GM18520 (cell line): ENCODE measurements around the gene CAMK2A.
"Not testable (repeated sequence)": the region's sequence is repeated elsewhere in the genome, so short reads cannot be mapped to it uniquely, and the experiment has no call there.

Source experiments
- ATAC-seq: cut with Tn5 transposase; IDR thresholded peaks from one replicate; pipeline ENCODE4 v1.9.1; 2021; ENCODE audit not compliant: unreplicated experiment

Gene CAMK2A

DNA sequence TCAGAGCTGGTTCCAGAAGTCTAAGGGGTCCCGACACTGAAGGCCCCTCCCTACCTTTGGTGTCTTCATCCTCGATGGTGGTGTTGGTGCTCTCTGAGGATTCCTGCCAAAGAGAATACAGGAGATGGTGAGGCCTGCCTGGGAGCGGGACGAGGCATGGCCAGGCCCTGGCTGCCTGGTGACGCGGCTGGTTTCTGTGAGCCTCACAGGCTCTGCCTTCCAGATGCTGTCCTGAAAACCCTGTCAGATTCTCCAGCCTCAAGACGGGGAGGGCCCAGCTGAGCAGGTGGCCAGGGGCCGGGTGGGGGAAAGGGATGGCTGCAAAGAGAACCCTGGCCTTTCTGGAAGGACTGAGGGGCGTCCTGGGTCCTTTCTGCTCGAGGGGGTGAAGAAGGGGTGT lies 50.9 kb downstream of the CAMK2A start:
- no peak for ATAC-seq

DNA sequence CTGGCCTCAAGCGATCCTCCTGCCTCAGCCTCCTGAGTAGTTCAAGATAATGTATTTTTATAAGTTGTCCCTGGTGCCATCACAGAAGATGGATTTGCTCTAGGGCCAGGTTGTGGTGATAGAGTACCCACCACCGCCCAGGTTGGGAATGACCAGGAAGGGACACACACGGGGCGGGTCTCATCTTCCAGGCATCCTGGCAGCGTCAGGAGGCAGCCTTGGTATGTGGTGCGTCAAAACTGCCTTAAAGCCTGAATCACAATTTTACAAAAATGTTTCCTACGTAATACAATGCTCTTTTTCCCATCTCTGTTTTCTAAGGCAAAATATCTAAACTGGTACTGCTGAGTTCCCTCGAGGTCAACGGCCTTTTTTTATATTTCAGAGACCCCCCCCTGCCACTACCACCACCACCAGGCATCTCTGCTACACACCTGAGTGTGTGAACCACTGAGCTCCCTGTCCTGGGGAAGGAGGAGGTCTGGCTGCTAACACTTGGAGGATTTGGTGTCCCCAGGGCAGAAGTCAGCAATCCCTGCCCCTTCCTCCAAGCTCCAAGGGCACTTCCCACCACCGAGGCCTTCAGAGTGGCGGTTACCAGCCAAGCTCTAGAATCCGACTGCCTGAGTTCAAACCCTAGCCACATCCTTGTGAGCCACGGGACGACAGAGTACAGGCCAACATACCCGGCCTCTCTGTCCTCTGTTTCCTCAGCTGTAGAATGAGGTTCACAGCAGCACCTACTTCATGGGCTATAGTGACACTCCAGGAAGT lies 52.4 kb downstream of the CAMK2A start:
- no peak for ATAC-seq

DNA sequence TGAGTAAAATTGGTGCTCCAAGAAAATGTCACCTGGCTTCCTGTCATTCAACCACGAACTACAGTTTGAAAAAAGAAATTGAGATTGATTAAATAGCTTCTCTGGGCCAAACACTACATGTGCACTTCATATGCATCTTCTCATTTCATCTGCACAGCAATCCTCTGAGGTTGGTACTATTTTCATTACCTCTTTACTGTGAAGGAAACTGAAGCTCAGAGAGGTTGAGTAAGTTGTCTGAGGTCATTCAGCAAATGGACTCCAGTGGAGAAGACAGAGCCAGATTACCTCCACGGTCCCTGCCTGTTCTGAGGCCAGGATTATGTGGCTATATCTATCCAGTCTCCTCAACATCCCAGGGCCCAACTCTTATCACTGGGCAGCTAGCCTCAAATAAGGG lies 53.3 kb downstream of the CAMK2A start:
- no peak for ATAC-seq

DNA sequence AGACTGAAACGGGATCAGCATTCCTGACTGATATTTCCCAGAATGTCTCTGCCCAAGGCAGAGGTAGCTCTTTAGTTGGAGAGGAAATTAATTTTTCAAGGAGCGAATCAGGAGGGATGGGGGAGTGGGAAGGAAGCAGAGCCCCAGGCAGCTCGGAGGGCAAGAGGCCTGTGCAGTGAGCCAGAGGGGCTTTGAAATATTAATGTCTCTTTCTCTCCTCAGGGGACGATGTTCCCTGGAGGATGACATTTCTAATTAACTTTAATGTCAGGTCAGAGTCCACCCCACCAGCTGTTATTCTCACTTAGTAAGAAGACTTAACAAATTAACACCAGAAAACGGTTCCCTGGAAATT lies 54.1 kb downstream of the CAMK2A start:
- ATAC-seq, result no peak

DNA sequence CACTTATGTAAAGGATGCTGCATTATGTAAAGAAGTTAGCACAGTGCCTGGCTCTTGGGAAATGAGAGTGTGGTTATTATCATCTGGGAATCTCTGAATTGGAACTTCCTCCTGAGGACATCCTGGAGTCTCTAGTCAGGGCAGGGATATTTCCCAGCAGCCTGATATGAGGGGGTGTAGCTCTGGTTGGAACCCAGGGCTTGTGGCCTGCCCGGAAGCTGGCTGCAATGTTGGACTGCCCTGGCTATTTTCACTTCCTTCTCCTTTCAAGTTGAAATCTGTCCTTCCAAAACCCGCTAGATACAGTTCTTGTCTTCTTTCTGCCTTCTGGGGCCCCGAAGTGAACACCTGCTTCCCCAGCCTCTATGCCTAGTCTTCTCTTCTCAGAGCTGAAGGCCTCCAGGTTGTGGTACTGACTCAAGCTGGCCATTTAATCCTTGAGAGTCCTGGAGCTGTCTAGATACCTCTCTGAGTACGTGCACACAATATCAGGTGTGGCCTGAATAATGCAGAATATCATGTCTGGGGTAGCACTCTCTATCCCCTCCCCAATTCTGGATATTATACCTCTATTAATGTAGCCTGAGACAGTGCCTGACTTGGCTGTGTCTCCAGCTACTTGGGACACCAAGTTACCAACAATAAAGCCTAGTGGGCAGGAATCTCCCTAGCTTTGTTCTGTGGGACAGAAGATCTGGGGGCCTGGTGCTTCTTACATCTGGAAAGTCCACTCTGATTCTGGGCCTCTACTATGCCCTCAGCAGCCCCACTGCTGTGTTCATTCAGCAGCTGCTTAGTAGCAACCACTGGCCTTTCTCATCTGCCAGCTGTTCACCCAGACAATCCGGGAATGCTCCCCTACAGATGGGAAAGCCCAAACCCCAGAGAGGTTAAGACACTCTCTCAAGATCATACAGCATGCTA lies 54.7 kb downstream of the CAMK2A start:
- ATAC-seq, result no peak

DNA sequence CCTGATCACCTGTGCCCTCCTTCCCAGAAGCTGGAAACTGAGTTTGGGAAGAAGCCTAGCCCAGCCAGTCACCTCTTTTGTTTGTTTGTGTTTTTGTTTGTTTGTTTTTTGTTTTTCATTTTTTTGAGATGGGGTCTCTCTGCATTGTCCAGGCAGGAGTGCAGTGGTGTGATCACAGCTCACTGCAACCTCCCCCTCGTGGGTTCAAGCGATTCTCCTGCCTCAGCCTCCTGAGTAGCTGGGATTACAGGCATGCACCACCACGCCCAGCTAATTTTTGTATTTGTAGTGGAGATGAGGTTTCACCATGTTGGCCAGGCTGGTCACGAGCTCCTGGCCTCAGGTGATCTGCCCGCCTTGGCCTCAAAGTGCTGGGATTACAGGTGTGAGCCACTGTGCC lies 55.9 kb downstream of the CAMK2A start:
- not testable (repeated sequence) for ATAC-seq

DNA sequence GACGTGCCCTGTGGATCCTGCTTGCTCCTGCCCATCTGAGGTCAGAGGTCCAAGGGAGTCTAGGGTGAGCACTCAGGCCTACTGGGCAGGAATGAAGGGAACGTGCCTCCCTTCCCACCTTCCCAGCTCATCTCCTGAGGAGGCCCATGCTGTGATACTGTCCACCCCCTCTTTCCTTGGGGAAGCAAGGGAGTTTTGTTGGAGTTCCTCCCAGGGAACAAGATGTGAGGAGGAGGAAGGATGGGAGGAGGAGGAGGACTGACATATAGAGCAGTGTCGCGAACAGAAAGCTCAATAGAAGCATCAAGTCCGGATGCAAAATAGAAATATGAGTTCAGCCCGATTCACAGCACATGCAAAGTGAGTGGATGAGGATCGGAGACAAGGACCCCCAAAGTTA lies 58.7 kb downstream of the CAMK2A start:
- ATAC-seq, result no peak

DNA sequence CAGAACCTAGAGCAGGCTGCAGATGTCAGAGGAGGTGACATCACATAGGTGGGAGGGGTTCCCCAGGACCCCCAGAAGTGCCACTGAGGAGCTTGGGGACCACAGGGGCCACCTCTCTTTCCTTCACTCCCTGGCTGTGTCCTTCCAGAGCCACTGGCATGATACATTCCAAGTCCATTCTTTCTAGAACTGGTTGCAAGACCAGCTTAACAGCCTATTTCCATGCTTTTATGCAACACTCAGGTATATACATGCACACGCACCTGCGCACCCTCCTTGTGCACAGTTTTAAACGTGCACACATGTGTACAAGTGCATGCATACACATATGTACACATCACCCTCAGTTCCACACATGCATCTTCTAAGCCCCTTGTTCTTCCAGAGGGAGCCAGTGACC lies 60.0 kb downstream of the CAMK2A start:
- no peak for ATAC-seq

DNA sequence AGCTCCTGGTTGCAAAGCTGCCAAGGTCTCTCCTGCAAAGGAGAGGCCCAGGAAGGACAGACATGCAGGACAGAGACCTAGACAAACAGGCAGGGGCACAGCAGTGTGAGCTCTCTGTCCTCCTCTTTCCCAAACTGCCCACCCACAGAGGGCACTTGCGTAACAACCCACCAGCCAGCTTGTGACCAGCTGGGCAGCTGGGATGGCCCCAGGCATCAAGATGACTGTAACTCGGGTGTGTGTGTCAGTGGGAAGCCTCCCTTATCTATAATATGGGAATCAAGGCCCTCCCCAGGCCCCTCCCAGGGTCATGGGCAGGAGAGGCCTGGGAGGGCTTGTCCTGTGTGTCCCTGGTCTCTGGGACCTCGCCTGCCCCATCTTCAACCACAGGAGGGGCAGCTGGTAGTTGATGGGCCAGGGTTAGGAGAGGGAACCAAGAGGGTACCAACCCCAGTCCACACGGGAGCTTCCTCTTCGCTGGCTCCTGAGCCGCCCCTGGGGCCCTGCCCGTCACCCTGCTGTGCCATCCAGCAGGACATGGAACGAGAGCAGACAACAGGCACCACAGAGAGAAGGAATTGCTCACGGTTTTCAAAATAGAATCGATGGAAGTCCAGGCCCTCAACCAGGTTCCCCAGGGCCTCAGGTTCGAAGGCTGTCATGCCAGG lies 61.8 kb downstream of the CAMK2A start:
- ATAC-seq, result no peak

DNA sequence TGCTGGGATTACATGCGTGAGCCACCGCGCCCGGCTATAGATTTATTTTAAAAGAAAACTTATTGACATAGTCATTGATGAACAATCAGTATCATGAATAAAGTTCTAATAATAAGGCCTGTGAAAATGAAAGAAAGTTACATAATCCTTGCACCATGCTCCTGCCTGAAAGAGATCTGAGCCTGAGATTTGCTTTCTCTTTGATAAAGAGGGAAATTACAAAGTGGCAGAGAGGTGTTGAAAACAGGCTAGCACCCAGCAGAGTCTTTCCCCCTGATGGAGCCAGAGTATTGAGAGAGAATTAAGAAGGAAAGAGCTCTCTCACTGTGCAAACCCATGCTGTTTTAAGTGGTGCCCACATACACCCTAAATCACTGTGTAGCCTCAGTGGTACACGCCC lies 62.5 kb downstream of the CAMK2A start:
- no peak for ATAC-seq

DNA sequence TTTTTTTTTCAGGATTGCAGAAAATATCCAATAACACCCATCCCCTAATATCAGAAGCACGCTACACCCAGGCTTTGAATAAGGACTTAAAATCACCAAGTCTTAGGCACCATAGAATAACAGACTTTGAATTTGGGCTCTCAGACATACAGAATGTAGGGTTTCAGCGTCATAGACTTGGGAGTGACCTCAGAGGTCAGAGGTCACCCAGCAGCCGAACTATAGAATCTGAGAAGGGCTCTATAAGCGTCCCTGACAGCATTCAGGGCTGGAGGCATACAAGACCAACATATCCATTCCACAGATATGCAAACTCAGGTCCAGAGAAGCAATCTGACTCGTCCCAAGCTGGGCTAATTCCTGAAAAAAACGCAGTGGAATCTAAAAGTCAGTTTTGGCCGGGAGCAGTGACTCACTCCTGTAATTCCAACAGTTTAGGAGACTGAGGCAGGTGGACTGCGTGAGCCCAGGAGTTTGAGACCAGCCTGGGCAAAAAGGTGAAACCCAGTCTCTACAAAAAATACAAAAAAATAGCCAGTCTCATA lies 65.0 kb downstream of the CAMK2A start:
- no peak for ATAC-seq

DNA sequence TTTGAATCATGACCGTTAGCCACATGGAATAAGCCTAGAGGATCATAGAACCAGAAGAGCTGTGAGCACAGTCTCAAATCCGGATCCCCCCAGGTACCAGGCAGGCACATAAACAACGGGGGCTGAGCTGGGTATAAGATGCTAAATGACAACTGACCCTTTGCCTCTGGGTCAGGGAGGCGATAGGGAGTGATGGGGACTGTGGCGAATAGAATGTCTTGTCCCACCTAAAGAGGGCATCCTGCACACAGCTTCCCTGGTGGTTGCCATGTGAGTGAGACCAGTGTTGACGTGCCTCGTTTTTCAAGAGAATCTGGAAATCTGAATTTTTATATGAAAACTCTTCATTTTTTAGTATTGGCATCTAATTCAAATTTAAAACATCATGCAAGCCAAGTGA lies 66.1 kb downstream of the CAMK2A start:
- ATAC-seq, result no peak

DNA sequence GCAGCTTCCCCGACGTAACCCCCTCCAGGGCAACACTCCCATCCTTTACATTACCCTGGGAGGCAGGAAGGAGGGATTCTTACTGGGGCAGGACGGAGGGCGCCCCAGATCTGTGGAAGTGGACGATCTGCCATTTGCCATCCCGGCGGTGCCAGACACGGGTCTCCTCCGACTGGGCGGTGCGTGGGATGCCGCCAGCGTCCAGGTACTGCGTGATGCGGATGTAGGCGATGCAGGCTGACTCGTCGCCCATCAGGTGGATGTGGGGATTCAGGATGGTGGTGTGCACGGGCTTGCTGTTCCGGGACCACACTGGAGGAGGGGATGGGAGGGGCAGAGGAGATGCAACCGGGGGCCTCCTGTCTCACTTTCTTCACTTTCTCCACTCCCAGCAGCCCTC lies 66.7 kb downstream of the CAMK2A start:
- no peak for ATAC-seq

DNA sequence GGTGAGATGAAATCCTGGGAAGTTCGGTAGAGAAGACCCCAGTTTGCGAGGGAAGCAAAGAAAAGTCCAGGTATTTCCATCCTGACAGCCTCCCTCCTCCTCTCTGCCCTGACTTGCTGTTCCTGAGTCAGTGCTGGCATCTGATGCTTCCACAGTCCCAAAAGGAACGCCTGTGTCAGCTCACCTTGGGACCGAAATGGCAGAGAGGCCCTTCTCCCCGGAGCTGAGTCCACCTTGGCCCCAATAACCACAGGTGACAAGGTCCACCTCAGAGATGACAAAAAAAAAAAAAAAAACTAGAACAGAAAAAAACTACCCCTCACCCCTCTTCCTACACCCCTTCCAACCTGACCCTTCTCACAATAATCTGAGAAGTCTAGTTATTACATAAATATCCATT lies 68.1 kb downstream of the CAMK2A start:
- ATAC-seq, result no peak

DNA sequence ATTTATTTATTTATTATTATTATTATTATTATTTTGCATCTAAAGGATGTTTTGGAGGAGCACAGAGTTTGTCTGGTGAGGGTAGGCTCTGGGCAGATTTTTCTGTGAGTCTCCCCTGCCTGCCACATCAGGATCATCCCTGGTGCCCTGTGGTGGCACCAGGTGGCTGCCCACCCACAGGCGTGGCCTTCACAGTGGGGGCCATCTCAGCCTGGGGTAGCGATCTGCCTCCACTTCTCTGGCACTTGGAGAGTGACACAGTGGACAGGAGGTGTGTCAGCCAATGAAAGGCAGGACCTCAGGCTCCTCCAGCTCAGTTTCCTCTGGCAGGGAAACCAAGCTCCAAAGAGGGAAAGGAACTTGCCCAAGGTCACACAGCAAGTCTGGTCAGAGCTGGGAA lies 69.7 kb downstream of the CAMK2A start:
- no peak for ATAC-seq

DNA sequence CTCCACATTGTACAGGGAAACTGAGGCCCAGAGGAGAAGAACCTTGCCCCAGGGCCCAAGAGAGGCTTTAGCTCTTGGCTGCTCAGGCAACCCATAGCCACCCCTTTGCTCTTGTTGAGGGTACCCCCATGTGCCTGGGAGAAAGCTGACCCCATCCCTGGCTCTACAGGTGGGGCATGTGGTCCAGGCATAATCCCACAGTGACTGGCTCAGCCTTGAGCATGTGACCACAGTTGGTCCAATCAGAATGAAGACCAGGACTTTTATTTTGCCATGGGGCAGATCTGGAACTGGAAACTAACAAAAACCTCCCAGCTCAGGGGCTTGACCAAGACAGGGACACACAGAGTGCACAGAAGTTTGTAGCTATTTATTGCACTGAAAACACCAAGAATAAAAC lies 70.4 kb downstream of the CAMK2A start:
- no peak for ATAC-seq

DNA sequence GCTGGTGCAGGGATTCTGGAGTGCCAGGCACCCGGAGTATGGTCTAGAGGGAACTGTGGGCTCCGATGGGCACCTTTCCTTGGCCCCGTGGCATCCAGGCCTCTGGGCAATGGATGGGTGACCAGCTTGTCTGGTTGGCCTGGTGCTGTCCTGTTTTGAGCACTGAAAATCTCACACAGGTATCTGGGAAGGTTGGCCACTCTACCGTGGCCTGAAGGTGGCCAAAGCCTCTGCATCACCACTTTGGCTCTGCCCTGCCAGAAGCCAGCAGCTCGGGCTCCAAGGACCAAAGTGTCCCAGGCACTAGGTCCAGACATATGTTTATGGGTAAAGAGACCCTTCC lies 70.9 kb downstream of the CAMK2A start:
- ATAC-seq, result no peak

DNA sequence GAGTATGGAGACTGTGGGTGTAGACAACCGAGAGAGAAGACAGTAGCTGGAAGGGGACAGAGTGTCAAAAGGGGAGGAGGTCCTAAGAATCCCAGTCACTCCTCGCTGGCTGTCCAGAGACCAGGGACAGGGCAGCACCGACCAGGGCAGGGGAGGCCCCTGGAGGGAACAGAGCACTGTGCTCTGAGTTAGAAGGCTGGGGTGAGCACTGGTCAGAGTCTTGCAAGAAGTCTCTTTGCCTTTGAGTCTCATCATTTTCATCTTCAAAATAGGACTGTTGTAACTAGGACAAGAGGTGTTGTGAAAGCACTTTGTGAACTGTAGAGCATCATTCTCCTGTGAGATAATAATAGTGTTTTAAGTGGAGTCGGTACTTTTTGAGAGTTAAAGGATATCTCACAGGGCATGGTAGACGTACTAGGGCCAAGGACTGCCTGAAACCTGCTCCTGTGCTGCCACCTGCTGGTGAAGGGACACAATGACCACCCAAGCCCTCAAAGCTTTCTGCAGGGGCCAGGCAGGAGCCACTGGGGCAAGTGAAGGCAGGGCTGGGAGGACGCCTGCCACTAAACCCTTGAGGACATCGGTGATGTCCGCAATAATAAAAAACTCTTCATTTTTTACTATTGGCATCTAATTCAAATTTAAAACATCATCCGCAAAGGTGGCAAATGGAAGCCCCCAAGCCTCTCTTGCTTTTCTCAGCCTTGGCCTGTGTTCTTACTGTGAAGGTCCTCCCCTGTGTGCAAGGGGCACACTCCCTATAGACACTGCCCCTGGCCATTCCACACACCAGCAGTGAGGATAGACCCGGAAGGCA lies 71.5 kb downstream of the CAMK2A start:
- ATAC-seq, result no peak

DNA sequence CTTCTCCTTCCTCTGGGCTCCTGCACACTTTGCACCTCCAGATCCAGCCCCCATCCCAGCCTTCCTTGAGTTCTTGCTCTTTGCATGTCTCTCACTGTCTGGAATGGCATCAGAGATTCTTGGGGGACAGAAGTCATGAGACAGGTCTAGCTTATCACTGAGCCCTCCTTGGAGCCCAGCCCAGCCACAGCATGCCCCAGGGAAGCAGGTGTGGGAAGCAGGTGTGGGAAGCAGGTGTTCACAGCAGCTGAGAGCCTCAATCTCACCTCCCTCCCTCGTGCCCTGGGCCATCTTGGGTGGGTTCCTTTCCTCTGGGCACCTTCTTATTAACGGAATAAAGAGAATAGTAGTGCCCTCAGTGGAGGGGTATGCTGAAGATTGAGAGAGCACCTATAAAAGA lies 72.5 kb downstream of the CAMK2A start:
- ATAC-seq, result no peak

DNA sequence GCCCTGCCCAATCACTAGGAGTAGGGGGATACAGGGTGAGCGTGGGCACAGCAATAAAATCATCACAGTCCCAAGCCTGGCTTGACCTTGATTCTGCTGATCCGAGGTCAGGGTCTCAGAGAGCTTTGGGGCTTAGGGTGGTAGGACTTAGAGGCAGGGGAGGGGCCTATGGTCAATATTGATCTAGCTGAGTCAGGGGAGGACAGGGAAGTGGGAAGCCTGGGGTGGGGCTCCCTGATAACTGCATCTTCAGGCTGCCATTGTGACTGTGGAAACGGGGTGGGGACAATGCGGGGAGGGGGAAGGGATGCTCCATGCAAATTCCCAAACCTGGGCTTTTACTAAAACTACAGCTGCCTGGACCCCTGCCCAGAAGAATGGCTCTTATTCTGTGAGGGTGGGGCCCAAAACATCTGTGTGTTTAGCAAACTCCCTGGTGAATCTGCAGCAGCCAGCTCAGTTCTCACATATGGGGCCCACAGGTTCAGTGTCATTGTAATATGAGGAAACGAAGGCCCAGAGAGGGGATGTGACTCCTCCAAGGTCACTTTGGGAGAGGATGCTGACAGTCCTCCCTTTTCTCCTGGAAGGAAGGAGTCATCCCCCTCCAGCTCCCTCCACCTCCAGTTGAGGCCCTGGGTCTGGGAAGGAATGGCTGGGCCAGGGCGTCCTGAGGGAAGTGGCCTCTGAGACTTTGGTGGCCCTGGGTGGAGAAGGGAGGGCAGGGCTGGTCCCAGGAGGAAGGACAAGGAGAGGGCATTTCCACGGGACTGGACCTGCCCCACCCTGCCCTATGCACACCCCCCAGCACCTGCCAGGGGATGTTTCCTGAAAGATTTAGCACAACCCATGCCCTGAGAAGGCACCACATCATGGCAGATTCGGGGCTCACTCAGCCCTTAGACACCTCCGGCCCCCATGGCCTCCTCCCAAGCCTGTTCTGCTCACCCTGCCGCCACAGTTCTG lies 73.3 kb downstream of the CAMK2A start:
- no peak for ATAC-seq
